HTERT RPE-1 (cell line): ENCODE data around the gene ITGB3.

Experiments
- in situ Hi-C: fragments of 300-500 bp; cut with MboI; formaldehyde crosslinking; loops from 4 replicates; pipeline ENCODE4 v1.14.3; 2020; ENCODE audit warnings: low sequenced_read_pairs

ITGB3 gene

GRCh38 chr17:47325176-47325575, 71.5 kb downstream of the ITGB3 start:
- in situ Hi-C loops = no loop called here

GRCh38 chr17:47330548-47330947, 76.9 kb downstream of the ITGB3 start:
- in situ Hi-C loops = no loop called here

- in situ Hi-C loops = no loop called here
Measured at GRCh38 chr17:47332287-47332686, 78.7 kb downstream of the ITGB3 start.

- in situ Hi-C loops = no loop called here
Measured at GRCh38 chr17:47335101-47335936, 81.7 kb downstream of the ITGB3 start.

- in situ Hi-C loops = no loop called here
Measured at GRCh38 chr17:47338026-47338425, 84.4 kb downstream of the ITGB3 start.

GRCh38 chr17:47352848-47353247, 99.2 kb downstream of the ITGB3 start:
- in situ Hi-C loops = no loop called here

- in situ Hi-C loops = no loop called here
Measured at GRCh38 chr17:47358652-47359051, 105.0 kb downstream of the ITGB3 start.
